M059J (cell line): ENCODE results near the gene RUVBL2. TPM values are rescaled to one million over a fixed set of nuclear protein-coding genes. Genes with fewer than 3 reads are reported as not detected.
"Not testable (repeated sequence)": the region's sequence is repeated elsewhere in the genome, so short reads cannot be mapped to it uniquely, and the experiment has no call there.

Experiments
- DNase-seq: peaks from one replicate; pipeline ENCODE4 v3.0.0-alpha.2; 2012; ENCODE audit warnings: low read depth
- total RNA-seq: library from RNA; depleted of rRNA; stranded (reverse); fragments of >200 nt; shearing (Covaris generic); gene quantifications from 2 replicates; pipeline ENCODE4 v1.2.3, GENCODE V29; 2014

The RUVBL2 gene
- total RNA-seq, 1 experiment from 2014 or later: 292 TPM

- DNase-seq: not testable (repeated sequence)
Measured at GRCh38 chr19:49018388-49019241, 24.9 kb downstream of the RUVBL2 start.

- peak; percentile 25 for DNase-seq
Measured at GRCh38 chr19:49019242-49019932, 25.7 kb downstream of the RUVBL2 start.

GRCh38 chr19:49020342-49020741, 26.7 kb downstream of the RUVBL2 start:
- no peak for DNase-seq

- DNase-seq: peak; percentile 88
Measured at GRCh38 chr19:49020931-49021895, 27.5 kb downstream of the RUVBL2 start.

- no peak for DNase-seq
Measured at GRCh38 chr19:49022116-49022515, 28.4 kb downstream of the RUVBL2 start.

GRCh38 chr19:49024233-49024632, 30.5 kb downstream of the RUVBL2 start, which contains the start of gene CGB3:
TSS of gene CGB3 (minus strand) at chr19:49024333. CDS start at chr19:49023971, 362 bp downstream.
- DNase-seq: not testable (repeated sequence)

GRCh38 chr19:49025088-49025487, 31.4 kb downstream of the RUVBL2 start:
- DNase-seq: not testable (repeated sequence)

- peak; percentile 45 for DNase-seq
Measured at GRCh38 chr19:49025599-49025998, 31.9 kb downstream of the RUVBL2 start.

- not testable (repeated sequence) for DNase-seq
Measured at GRCh38 chr19:49028686-49029085, 35.0 kb downstream of the RUVBL2 start.

- DNase-seq: peak; percentile 62
Measured at GRCh38 chr19:49029749-49030148, 36.1 kb downstream of the RUVBL2 start.

- DNase-seq: not testable (repeated sequence)
Measured at GRCh38 chr19:49030323-49030722, 36.6 kb downstream of the RUVBL2 start.

GRCh38 chr19:49031642-49032301, 38.1 kb downstream of the RUVBL2 start, which contains the start of gene CGB2:
TSS of gene CGB2 (plus strand) at chr19:49031890. CDS start at chr19:49032096, 206 bp downstream.
- DNase-seq: not testable (repeated sequence)

GRCh38 chr19:49036815-49037214, 43.1 kb downstream of the RUVBL2 start, which contains the start of gene CGB1:
TSS of gene CGB1 (minus strand) at chr19:49036895. CDS start at chr19:49036711, 184 bp downstream.
- DNase-seq: not testable (repeated sequence)

- not testable (repeated sequence) for DNase-seq
Measured at GRCh38 chr19:49038111-49038510, 44.4 kb downstream of the RUVBL2 start.

GRCh38 chr19:49038557-49039276, 45.0 kb downstream of the RUVBL2 start:
- peak; percentile 80 for DNase-seq

- not testable (repeated sequence) for DNase-seq
Measured at GRCh38 chr19:49039736-49040135, 46.0 kb downstream of the RUVBL2 start.

- peak; percentile 74 for DNase-seq
Measured at GRCh38 chr19:49042177-49042576, 48.5 kb downstream of the RUVBL2 start.

- DNase-seq: not testable (repeated sequence)
Measured at GRCh38 chr19:49042666-49043065, 49.0 kb downstream of the RUVBL2 start.

GRCh38 chr19:49043548-49043947, 49.9 kb downstream of the RUVBL2 start, which contains the start of gene CGB5:
TSS of gene CGB5 (plus strand) at chr19:49043848. CDS start at chr19:49044210, 362 bp downstream.
- DNase-seq: not testable (repeated sequence)

GRCh38 chr19:49049011-49049410, 55.3 kb downstream of the RUVBL2 start, which contains the start of gene CGB8:
TSS of gene CGB8 (minus strand) at chr19:49049111. CDS start at chr19:49048739, 372 bp downstream.
- not testable (repeated sequence) for DNase-seq
